SK-N-MC (cell line): ENCODE measurements around the gene CHD2.

Source experiments
- EZH2 ChIP-seq: fragments of 200-600 bp; sonication (generic); IDR thresholded peaks from one replicate; pipeline ENCODE4 v1.6.1; 2017; ENCODE audit warnings: antibody characterized with exemption
- FOXP2 ChIP-seq: optimal IDR thresholded peaks from 2 replicates; pipeline ENCODE3; 2011; ENCODE audit warnings: mild to moderate bottlenecking, moderate library complexity; ENCODE audit not compliant: insufficient read depth; ENCODE audit errors: extremely low read length, control extremely low read depth
- POLR2AphosphoS5 ChIP-seq: IDR thresholded peaks from 2 replicates; pipeline ENCODE4 v1.6.1; 2012; ENCODE audit warnings: mild to moderate bottlenecking, low read depth, low read length, borderline replicate concordance

DNA sequence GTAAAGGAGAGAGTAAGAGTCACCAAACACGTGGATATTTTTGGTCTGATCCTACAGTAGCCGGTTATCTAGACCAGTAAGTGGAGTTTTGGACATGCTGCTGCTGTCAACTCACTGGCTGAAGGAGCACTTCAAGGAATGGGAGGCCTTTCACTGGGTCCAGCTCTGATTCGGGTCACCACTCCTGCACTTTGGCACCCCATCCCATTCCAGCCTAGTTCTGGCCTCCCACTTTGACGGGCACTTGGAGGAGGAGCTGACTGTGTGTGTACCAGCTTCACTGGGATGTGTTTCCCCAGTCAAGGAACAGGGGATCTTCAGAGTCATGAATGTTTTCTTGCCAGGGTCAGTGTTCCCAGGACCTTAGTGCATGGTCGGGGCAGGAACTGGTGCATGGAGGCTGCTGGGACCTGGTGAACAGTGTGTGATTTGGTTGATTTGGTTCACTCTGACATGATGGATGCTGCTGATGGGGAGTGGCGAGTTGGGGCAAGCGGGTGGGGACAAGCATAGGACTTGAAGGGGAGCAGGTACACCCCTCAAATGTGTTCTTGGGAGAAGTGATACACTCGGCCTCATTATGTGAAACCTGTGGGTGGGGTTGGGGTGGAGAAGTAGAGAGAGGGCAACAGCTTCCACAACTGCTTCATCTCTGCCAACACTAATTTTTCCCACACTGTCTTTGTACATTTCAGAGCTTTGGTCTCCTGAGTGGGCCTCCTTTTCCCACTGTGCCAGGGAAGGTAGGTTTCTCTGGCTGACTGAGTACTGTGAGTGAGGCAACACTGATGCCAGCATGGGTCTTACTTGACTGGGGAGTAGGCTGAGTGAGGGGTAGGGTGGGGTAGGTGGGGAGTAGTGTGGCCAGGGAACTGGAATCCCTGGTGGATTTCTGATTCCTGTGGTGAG is 124.8 kb downstream of the CHD2 start:
- TF ChIP-seq EZH2 (no peak), POLR2AphosphoS5 (no peak), FOXP2 (no peak)
